ENCODE results near the gene TMED3.

The TMED3 gene

DNA sequence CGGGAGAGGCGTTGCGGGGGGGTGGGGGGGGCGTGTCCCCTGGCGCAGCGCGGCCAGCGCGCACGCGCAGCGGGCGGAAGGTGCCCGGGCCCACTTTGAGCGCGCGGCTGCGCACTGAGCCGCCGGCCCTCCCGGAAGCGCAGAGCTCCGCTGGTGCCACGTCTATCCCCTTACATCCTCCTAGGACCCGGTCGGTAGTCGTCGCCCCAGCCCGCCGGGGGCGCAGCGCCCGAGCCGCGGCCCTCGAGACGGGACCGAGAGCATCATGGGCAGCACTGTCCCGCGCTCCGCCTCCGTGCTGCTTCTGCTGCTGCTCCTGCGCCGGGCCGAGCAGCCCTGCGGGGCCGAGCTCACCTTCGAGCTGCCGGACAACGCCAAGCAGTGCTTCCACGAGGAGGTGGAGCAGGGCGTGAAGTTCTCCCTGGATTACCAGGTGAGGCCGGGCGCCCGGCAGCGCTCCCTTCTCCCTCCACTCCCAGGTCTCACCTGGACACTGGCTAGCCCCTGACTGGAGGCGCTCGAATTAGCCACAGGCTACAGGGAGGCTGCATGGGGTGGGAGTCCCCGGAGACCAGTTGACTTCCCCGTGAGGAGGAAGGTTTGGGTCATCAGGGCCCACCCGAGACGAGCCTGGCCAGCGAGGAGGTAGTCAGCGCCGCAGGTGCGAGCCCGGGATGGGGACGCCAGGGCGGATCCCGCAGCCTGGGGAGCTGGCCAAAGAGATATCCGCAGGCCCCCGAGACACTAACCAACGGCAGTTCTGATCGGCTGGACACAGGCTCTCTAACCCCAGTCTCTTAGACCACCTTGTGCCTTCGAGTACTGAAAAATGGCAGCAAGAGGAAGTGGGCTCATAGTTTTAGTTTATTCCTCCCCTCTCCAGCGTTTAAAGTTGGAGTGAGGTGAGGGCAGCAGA, at the start of gene TMED3:
TSS of gene TMED3 (plus strand) at position 128 of the 916 bp plus-strand sequence. CDS start at position 266, 138 bp downstream.
- DNase-seq (ENCODE audit: low read depth), result peak; percentile 79

DNA sequence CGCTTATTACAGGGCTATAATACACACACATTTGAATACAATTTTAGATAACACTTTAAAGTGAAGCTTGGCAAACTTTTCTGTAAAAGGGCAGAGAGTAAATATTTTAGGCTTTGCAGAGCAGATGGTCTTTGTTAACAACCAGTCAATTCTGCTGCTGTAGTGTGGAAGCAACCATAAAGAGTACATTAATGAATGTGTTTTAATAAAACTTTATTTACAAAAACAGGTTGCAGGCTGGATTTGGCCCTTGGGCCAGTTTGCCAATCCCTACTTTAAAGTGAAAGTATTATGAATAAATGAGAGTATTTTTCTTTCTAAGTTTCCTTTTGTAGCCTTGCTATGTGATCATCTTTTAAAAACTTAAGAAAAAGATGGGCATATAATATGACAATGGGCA, 49.1 kb upstream of the TMED3 start:
- DNase-seq (ENCODE audit: low read depth), result no peak

DNA sequence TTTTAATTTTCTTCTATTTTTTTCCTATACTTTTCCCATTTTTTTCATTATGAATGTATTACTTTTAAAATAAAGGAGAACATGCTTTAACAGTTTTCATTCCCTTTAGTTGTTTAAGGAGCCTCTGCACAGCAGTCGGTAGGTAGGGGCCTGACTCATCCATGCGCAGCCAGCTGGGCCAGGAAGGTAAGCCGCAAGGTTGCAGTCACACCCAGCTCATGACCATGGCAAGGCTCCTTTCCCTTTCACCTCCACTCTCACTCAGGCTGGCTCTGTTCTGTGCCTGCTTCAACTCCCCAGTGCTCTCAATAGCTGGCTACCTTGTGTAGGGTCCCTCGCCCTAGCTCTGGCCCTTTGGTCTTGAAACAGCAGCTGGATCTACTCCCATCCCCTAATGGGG, 45.7 kb upstream of the TMED3 start:
- no peak for DNase-seq (ENCODE audit: low read depth)

DNA sequence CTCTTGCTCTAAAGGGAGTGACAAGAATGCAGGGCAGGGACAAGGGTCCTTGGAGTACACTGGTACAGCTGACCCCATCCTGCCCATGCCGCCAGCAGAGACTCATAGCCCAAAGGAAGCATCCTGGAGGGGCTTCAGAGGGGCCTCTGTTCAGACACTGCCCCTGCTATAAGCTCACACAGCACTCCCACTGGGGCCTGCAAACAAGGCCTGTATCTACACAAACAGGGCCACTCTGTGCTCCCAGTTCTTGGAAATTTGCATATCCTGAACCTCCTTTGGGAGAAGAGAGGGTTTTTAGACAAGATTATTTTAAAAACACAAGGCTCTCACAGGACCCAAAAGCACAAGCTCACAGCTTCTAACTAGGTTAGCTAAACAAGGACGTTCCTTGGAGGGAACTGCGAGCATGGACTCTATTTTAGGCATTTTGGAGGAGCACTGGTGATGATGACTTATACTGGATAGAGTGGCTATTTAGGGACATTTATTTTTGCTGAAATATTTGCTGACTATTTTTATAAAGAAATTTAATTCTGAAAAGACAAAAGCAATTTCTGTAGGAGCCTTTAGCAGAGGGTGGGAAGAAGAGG, 44.8 kb upstream of the TMED3 start:
- no peak for DNase-seq (ENCODE audit: low read depth)

- no peak for DNase-seq (ENCODE audit: low read depth)
These were observed 28.3 kb upstream of the TMED3 start, which contains the start of gene ANKRD34C for GRCh38 chr15:79282371-79283251. ANKRD34C (plus strand) TSS chr15:79282722; CDS start chr15:79293285, 10,563 bp downstream.

- DNase-seq (ENCODE audit: low read depth), result no peak
These were observed 27.5 kb upstream of the TMED3 start for GRCh38 chr15:79283252-79284048.

- DNase-seq (ENCODE audit: low read depth), result no peak
These were observed 20.2 kb upstream of the TMED3 start for GRCh38 chr15:79290642-79291275.

GRCh38 chr15:79292011-79292410, 18.9 kb upstream of the TMED3 start:
- no peak for DNase-seq (ENCODE audit: low read depth)

- no peak for DNase-seq (ENCODE audit: low read depth)
These were observed 16.8 kb upstream of the TMED3 start for GRCh38 chr15:79294075-79294474.

- DNase-seq (ENCODE audit: low read depth), result no peak
These were observed 14.3 kb upstream of the TMED3 start for GRCh38 chr15:79296583-79296982.

DNA sequence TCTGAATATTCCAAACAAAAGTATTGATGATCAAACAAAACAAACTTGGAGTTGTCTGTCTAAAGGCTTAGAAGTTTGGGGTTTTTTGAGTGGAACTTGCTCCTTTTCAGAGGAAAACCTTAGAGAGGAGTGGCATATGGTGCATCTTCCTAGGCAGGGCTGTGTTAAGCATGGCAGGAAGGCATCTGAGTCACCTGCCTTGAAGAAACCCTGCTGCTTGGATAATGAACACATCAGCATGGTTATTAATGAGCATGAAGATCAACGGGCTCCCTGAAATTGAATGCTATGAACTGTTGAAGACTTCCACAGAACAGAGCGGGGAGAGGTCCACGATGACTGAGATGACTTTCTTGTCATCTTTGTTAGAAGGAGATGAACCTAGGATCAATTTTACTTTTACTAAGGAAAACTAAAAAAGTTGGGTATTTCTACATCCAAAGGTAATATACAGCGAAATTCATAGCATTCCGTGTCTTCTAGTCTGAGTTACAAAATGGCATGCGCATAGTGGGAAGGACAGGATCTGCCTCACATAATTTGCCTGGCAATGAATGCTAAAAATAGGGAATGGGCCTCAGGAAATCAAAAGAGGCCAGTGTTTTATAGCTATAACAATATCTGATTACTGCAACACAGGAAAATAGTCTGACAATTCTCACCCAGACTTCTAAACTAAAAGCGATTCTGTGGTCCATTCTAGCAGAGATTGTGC, 11.6 kb upstream of the TMED3 start:
- DNase-seq (ENCODE audit: low read depth), result no peak

DNA sequence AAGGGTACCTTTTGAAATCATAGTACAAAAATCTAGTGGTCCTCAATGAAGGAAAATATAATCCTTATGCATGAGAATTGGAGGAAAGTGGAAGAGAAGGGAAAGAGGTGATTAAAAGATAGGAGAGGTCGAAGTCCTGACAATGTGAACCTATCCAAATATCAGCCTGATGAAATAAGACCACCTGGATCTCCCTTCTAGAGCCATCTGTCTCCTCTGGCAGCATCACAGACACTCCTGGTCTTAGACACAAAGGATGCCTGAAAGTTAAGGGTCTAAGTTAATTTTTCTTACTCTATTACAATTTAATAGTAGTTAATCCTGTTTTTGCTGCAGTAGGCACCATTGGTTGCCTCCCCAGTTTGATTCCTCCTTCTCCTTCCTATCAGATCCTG, 11.1 kb upstream of the TMED3 start:
- DNase-seq (ENCODE audit: low read depth), result no peak

- no peak for DNase-seq (ENCODE audit: low read depth)
These were observed 3.7 kb upstream of the TMED3 start for GRCh38 chr15:79307251-79307650.

DNA sequence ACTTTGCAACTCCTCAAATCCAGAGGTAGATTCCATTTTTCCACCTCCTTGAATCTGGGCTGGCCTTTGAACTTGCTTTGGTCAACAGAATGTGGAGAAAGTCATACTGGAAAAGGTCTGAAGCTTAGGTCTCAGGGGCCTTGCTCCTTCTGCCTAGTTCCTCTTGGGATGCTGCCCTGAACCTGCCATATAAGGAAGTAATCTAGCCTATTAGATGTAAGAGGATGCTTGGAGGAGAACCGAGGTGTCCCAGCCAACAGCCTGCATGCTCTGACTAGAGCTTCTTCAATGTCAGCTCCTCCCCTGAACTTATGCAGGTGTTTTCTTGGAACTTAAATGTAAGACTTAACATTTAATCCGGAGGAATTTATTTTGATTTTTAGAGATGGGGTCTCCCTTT, 2.0 kb upstream of the TMED3 start:
- DNase-seq (ENCODE audit: low read depth), result no peak

- no peak for DNase-seq (ENCODE audit: low read depth)
These were observed 314 bp upstream of the TMED3 start for GRCh38 chr15:79310612-79310984.

DNA sequence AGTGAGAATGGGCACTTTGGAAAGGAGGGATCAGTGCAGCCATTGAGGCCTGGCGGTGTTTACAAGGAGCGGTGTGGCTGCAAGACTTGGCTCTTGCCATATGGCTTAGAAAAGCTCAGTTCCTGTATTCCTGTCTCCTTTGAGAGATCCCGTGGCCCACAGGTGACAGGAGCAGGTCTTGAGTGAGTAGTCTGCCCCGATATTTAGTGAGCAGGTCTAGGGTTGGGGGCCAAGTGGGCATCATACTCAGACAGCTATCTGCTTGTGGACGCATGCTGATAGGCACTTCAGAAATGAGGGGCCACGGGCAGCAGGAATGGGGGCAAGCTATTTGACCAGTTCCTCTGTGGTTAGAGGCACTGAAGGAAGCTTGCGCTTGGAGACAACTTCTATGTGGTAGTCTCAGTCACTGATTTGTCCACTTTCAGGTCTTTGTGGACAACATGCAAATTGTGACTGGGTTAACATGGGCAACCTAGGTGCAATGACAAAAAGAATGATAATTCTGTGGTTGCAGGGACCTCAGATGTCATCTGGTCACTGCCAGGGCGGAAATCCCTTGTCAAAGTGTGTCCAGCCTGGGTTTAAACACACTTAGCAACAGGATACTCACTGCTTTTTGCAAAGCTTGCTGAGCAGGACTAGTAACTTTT, 1.1 kb downstream of the TMED3 start:
- no peak for DNase-seq (ENCODE audit: low read depth)

DNA sequence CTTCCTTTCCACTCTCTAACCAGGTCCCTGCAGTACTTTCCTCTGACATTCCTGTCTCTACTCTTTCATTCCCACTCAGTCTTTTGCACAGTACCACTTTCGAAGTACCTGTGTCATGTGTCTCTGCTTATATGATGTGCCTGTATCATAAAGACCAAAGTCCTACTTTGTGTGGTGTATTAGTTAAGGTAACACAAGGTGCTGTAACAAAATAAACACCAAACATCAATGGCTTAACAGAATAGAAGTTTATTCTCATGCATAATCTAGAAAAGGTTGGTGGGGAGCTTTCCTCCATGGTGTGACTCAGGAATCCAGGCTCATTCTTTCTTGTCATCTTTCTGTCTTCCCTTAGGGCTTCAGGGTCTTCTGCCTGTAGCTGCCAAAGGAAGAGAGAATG, 3.3 kb downstream of the TMED3 start:
- no peak for DNase-seq (ENCODE audit: low read depth)

- DNase-seq (ENCODE audit: low read depth), result no peak
These were observed 3.9 kb downstream of the TMED3 start for GRCh38 chr15:79314811-79315210.

DNA sequence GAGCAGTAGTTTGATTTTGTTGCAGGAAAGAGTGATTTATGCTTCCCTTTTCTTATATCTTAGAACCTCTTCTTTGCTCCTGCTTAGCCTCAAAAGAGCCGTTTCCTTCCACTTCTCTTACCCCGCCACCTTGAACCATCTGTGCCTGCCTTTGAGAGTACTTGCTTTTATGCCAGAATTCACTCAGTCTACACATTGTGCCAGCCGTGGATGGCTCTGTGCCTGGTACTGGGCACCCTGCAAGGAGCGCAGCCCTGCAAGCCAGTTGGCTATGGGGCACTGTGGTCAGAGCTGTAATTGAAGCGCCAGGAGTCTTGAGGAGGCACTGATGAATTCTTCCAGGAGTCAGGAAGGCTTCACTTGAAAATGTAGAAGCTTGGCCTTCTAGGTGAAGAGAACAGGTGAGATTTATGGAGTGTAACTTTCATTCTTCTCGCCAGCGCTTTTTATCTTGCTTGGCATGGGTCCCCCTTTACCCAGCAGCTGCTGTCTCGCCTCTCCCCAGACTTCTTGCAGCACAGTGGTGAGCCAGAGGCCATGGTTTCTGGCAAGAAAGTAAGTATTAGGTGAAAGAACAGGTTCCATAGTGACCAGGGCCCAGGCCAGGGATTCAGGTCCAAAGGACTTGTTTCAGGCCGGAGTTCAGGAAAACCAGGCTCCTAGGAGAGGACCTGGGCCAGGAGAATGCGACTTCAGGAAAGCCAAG, 4.9 kb downstream of the TMED3 start:
- no peak for DNase-seq (ENCODE audit: low read depth)

Measured in activated T-cell treated with anti-CD3 and anti-CD28 coated beads for 24 hours (primary cell).